GM12878 (cell line): ENCODE measurements around the gene ATP6V0A4. TPM values are rescaled to one million over a fixed set of nuclear protein-coding genes. Genes with fewer than 3 reads are reported as not detected.

Experiments used
- ATAC-seq: fragments of 200-7000 bp; cut with Tn5 transposase; 3 replicates; pipeline ENCODE4 v1.9.1; 2020; ENCODE audit warnings: mild to moderate bottlenecking, moderate library complexity
- BruUV-seq: library from RNA; stranded (reverse); fragments of 400-500 nt; replicated peaks from 2 replicates; lab custom pipeline; 2021; lab: Mats Ljungman, UMichigan
- CTCF ChIA-PET: fragments of 300-600 bp; sonication (Branson Sonifier 250); formaldehyde crosslinking; extraction: SDS; loops from one replicate; lab custom pipeline; 2021; ENCODE audit warnings: inconsistent platforms; lab: Yijun Ruan, JAX
- POLR2A ChIA-PET: fragments of 350-600 bp; formaldehyde crosslinking; extraction: SDS; loops from one replicate; lab custom pipeline; 2021; ENCODE audit warnings: inconsistent platforms; lab: Charles Lee
- RAD21 ChIA-PET: fragments of 300-600 bp; sonication (Branson Sonifier 250); formaldehyde crosslinking; loops from one replicate; lab custom pipeline; 2023; ENCODE audit warnings: antibody characterized with exemption; ENCODE audit not compliant: unreplicated experiment; lab: Charles Lee
- SMC1A ChIA-PET: fragments of 300-600 bp; sonication (Branson Sonifier 250); formaldehyde crosslinking; loops from one replicate; lab custom pipeline; 2023; ENCODE audit not compliant: unreplicated experiment, uncharacterized antibody; lab: Charles Lee
- DNase-seq: peaks from one replicate; pipeline ENCODE4 v3.0.0-alpha.2; 2011; ENCODE audit warnings: low read depth, low spot score
- FAIRE-seq: peaks from 3 replicates; lab custom pipeline; 2011; peaks lifted over from hg19 to GRCh38; lab: Jason Lieb, UNC
- H2AFZ ChIP-seq: 2 replicates; pipeline ENCODE4 v1.6.0; 2011; ENCODE audit warnings: low read depth, low read length, control low read depth; ENCODE audit not compliant: control insufficient read depth
- H3K27ac ChIP-seq: 2 replicates; pipeline ENCODE4 v1.5.1; 2011; ENCODE audit warnings: control low read depth; ENCODE audit not compliant: control insufficient read depth, insufficient read depth
- H3K27me3 ChIP-seq, 2 experiments: replicated peaks in 1 of 2; 2 replicates each; pipeline versions ENCODE4 v1.6.0 to v1.6.1; 2011; ENCODE audit warnings: low read length in 1 of 2; ENCODE audit not compliant: control insufficient read depth in 2 of 2, insufficient read depth in 2 of 2
- H3K36me3 ChIP-seq, 2 experiments: 2 replicates each; pipeline ENCODE4 v1.5.1; 2011; ENCODE audit warnings: low read length in 1 of 2; ENCODE audit not compliant: control insufficient read depth in 2 of 2, insufficient read depth in 2 of 2
- H3K4me1 ChIP-seq: 2 replicates; pipeline ENCODE4 v1.6.1; 2011; ENCODE audit warnings: mild to moderate bottlenecking, low read length, moderate library complexity, mixed read lengths; ENCODE audit not compliant: control insufficient read depth, insufficient read depth
- H3K4me2 ChIP-seq: 2 replicates; pipeline ENCODE4 v1.6.0; 2011; ENCODE audit warnings: control low read depth; ENCODE audit not compliant: control insufficient read depth, insufficient read depth
- H3K4me3 ChIP-seq: fragments of 200-600 bp; sonication (generic); 2 replicates; pipeline ENCODE4 v1.5.1; 2016
- H3K79me2 ChIP-seq: 2 replicates; pipeline ENCODE4 v1.6.0; 2011; ENCODE audit warnings: low read length; ENCODE audit not compliant: control insufficient read depth, insufficient read depth
- H3K9ac ChIP-seq: 2 replicates; pipeline ENCODE4 v1.8.0; 2011; ENCODE audit warnings: low read length, control low read depth, mixed read lengths; ENCODE audit not compliant: control insufficient read depth, insufficient read depth
- H3K9me3 ChIP-seq: replicated peaks from 3 replicates; pipeline ENCODE4 v1.5.1; 2011; ENCODE audit warnings: mild to moderate bottlenecking, low read length; ENCODE audit not compliant: control insufficient read depth, insufficient read depth
- H4K20me1 ChIP-seq: 2 replicates; pipeline ENCODE4 v1.6.0; 2011; ENCODE audit not compliant: control insufficient read depth, insufficient read depth
- BRCA1 ChIP-seq: IDR thresholded peaks from 2 replicates; pipeline ENCODE4 v1.6.1; 2011; ENCODE audit warnings: low read depth, low read length, improper control_type of control experiment
- CBX5 ChIP-seq: sonication (generic); IDR thresholded peaks from 2 replicates; pipeline ENCODE4 v1.6.1; 2016; ENCODE audit warnings: low read depth, moderate library complexity, mild to moderate bottlenecking, inconsistent platforms
- CEBPZ ChIP-seq: fragments of 150-350 bp; IDR thresholded peaks from 2 replicates; pipeline ENCODE4 v1.6.1; 2016; ENCODE audit warnings: low read depth, low read length
- EGR1 ChIP-seq, 2 experiments: IDR thresholded peaks; 1 replicate in 1 of 2; 2 replicates in 1 of 2; pipeline ENCODE4 v1.6.1; 2011 to 2012; ENCODE audit warnings: low read depth in 2 of 2, low read length in 2 of 2, borderline replicate concordance in 1 of 2, mild to moderate bottlenecking in 1 of 2, moderate library complexity in 1 of 2
- FOXM1 ChIP-seq: IDR thresholded peaks from 2 replicates; pipeline ENCODE4 v1.6.1; 2012; ENCODE audit warnings: low read depth, mild to moderate bottlenecking, inconsistent platforms, low read length, moderate library complexity
- IRF4 ChIP-seq: IDR thresholded peaks from 2 replicates; pipeline ENCODE4 v1.6.1; 2011; ENCODE audit warnings: low read depth, low read length
- NR2F1 ChIP-seq: fragments of 450-650 bp; conservative IDR thresholded peaks from 2 replicates; pipeline ENCODE4 v1.6.1; 2017; ENCODE audit warnings: mild to moderate bottlenecking
- PAX5 ChIP-seq: IDR thresholded peaks from 2 replicates; pipeline ENCODE4 v1.6.1; 2011; ENCODE audit warnings: low read depth, low read length, borderline replicate concordance
- POLR2AphosphoS2 ChIP-seq: IDR thresholded peaks from 2 replicates; pipeline ENCODE4 v1.6.1; 2011; ENCODE audit warnings: low read depth, mild to moderate bottlenecking, low read length, improper control_type of control experiment, moderate library complexity
- SMAD1 ChIP-seq: fragments of 450-650 bp; IDR thresholded peaks from 2 replicates; pipeline ENCODE4 v1.6.1; 2018; ENCODE audit warnings: mild to moderate bottlenecking, low read depth; ENCODE audit not compliant: partially characterized antibody
- SMAD5 ChIP-seq: IDR thresholded peaks from 2 replicates; pipeline ENCODE4 v1.6.1; 2016; ENCODE audit warnings: antibody characterized with exemption, low read depth
- STAT3 ChIP-seq: IDR thresholded peaks from 2 replicates; pipeline ENCODE4 v1.6.1; 2011; ENCODE audit warnings: low read depth, low read length, improper control_type of control experiment
- TCF12 ChIP-seq: IDR thresholded peaks from 2 replicates; pipeline ENCODE4 v1.6.1; 2011; ENCODE audit warnings: low read depth, mild to moderate bottlenecking, low read length
- WGBS: methylation state at CpG from one replicate; pipeline ENCODE4 v1.1.6; 2016; ENCODE audit warnings: low lambda C conversion rate; ENCODE audit not compliant: insufficient replicate concordance, insufficient coverage; ENCODE audit errors: missing lambda C conversion rate; 5-methylcytosine and 5-hydroxymethylcytosine counted together
- in situ Hi-C: fragments of 300-500 bp; cut with MboI; formaldehyde crosslinking; loops from 9 replicates; pipeline ENCODE4 v1.14.3; 2018; ENCODE audit warnings: mixed read lengths
- intact Hi-C: fragments of 100-400 bp; cut with micrococcal nuclease; formaldehyde crosslinking; loops from one replicate; pipeline ENCODE4 v1.14.2; 2022; ENCODE audit not compliant: unreplicated experiment
- polyA plus RNA-seq, 11 experiments: library from polyadenylated mRNA; depleted of rRNA in 4 of 11; unstranded in 6 of 11; stranded (reverse) in 5 of 11; fragments of >200 nt; fragmentation: Nextera tagmentation in 4 of 11; fragmentation: Illumina TruSeq in 1 of 11; extraction: Ambion mirVana in 4 of 11; extraction: Trizol in 1 of 11; gene quantifications; 1 replicate in 1 of 11; 2 replicates in 10 of 11; pipeline versions ENCODE4 v1.2.1 to v1.2.3, GENCODE V29; 2011 to 2016; ENCODE audit warnings: inconsistent platforms in 2 of 11, missing spikeins in 2 of 11, low read depth in 1 of 11
- total RNA-seq, 4 experiments: library from RNA; depleted of rRNA in 3 of 4; stranded (reverse); fragments of >200 nt in 3 of 4; fragmentation: Illumina TruSeq in 1 of 4; extraction: Trizol in 1 of 4; gene quantifications; 2 replicates each; pipeline versions ENCODE4 v1.2.1 to v1.2.3, GENCODE V29; 2013 to 2021

ATP6V0A4 gene
- total and polyA plus RNA-seq, 10 of the 15 experiments (the other 5 are each of a cell fraction or from before 2014, with no cell fraction given), result not detected

GRCh38 chr7:138749960-138750359 lies 48.0 kb downstream of the ATP6V0A4 start:
- no peaks in the 10 kb centered on the region; a peak in 1 of 4 replicates for H3K27me3 ChIP-seq
- in situ Hi-C loops (loop anchor here (25.0 kb wide), 1 partner anchor 1138 kb away; no protein-coding TSS in a partner anchor), intact Hi-C loops (loop anchor here (5.0 kb wide), 1 partner anchor 117 kb away; no protein-coding TSS in a partner anchor)
- TF ChIP-seq SMAD5 (no peak), NR2F1 (no peak), SMAD1 (no peak), EGR1 (IDR thresholded peaks at IDR 0.05; ENCODE audit: borderline replicate concordance in 1 of 2, low read depth in 2 of 2, low read length in 2 of 2) (no peak), POLR2AphosphoS2 (no peak), STAT3 (no peak), CBX5 (no peak), TCF12 (no peak), CEBPZ (no peak), BRCA1 (no peak), FOXM1 (no peak), PAX5 (no peak), IRF4 (no peak)
- H3K9me3 ChIP-seq, result no peaks in the 10 kb centered on the region; the same call in 2 of the 3 replicates
- no peak overlapping the region for H2AFZ ChIP-seq
- ATAC-seq, result no peak
- ChIA-PET RAD21 (no interaction called here), SMC1A (no interaction called here), POLR2A (no interaction called here), CTCF (interaction anchor here (1.1 kb wide), 1 partner anchor 11 kb away, joined by 4 read pairs; no protein-coding TSS in a partner anchor)
- no TSS peak for BruUV-seq
- H3K36me3 ChIP-seq, result no peaks in the 10 kb centered on the region
- H3K79me2 ChIP-seq, result no peaks in the 10 kb centered on the region
- FAIRE-seq, result no peak
- no peaks in the 10 kb centered on the region for H3K4me1 ChIP-seq
- DNase-seq, result no peak
- no peak overlapping the region for H3K9ac ChIP-seq
- no peak overlapping the region for H3K27ac ChIP-seq
- no peaks in the 10 kb centered on the region for H4K20me1 ChIP-seq
- no peak overlapping the region for H3K4me3 ChIP-seq
- 46% methylated on average over 3 of the region's 3 CpGs for WGBS
- H3K4me2 ChIP-seq, result no peak overlapping the region
